22Rv1 (cell line): ENCODE results near the gene PTGR3.

ENCODE experiments used
- ZFX ChIP-seq: fragments of 450-650 bp; IDR thresholded peaks from 2 replicates; pipeline ENCODE4 v1.6.1; 2017; ENCODE audit warnings: antibody characterized with exemption, borderline replicate concordance
- TF ChIP-seq, protein P1 (sequence below): fragments of 450-650 bp; IDR thresholded peaks from 2 replicates; pipeline ENCODE4 v1.5.1; 2017; ENCODE audit warnings: mild to moderate bottlenecking

DNA sequence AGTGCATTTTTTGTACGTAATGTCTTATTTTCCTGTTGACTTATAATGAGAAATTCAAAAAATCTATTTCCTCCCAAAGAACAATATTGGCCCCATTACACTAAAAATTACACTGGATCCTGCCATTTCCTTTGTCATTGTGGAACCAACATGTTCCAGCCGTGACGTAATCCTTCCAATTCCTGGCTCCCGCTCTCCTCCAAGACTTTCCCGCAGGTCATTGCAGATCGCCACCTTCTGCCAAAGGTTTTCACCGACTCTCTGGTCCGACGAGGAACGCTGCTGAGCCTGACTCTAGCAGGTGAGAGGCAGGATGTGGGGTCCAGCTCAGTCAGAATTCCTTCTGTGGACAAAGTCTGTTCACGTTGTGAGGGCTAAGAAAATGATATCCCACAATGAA lies 38.0 kb downstream of the PTGR3 start:
- TF ChIP-seq, protein P1, sequence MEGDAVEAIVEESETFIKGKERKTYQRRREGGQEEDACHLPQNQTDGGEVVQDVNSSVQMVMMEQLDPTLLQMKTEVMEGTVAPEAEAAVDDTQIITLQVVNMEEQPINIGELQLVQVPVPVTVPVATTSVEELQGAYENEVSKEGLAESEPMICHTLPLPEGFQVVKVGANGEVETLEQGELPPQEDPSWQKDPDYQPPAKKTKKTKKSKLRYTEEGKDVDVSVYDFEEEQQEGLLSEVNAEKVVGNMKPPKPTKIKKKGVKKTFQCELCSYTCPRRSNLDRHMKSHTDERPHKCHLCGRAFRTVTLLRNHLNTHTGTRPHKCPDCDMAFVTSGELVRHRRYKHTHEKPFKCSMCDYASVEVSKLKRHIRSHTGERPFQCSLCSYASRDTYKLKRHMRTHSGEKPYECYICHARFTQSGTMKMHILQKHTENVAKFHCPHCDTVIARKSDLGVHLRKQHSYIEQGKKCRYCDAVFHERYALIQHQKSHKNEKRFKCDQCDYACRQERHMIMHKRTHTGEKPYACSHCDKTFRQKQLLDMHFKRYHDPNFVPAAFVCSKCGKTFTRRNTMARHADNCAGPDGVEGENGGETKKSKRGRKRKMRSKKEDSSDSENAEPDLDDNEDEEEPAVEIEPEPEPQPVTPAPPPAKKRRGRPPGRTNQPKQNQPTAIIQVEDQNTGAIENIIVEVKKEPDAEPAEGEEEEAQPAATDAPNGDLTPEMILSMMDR = no peak
- no peak for TF ChIP-seq ZFX
